Stimulated activated CD8-positive, alpha-beta memory T cell treated with anti-CD3 and anti-CD28 coated beads, Interleukin-7, amount 100 ng/mL, for 24 hours (primary cell): ENCODE measurements around the gene SLC12A9.

ENCODE experiments used
- DNase-seq: peaks from one replicate; pipeline ENCODE4 v3.0.0-alpha.2; 2020; ENCODE audit warnings: low read depth

Gene SLC12A9

DNA sequence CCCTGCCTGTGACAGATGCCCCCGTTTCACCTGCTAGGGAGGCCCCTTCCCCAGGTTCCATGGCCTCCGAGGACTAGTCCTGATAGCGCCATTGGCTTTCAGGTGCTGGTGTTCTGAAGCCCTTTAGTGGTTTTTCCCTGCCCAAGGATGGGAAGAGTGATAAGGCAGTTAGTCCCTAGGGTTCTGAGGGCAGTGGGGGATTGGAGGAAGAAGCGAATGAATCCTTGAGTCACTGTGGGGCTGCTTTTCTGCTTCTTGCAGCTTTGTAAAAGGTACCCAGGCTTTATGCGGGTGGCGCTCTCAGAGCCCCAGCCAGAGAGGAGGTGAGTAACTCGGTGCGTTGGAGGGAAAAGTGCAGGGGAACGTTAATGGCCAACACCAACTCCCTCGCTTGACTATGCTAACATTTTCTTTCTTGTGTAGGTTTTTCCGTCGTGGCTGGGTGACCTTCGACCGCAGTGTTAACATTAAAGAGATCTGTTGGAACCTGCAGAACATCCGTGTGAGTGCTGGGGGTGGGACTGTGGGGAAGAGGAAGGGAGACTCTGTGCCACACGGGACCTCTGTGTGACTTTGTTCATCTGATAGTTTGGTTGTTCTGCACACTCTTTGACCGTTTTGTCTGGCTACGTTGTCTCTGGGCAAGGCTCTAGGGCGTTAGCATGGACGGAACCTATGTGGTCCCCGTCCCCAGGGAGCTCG is 33.1 kb downstream of the SLC12A9 start:
- no peak for DNase-seq

GRCh38 chr7:100886142-100886935 is 33.8 kb downstream of the SLC12A9 start:
- no peak for DNase-seq

GRCh38 chr7:100886936-100887515 is 34.5 kb downstream of the SLC12A9 start:
- no peak for DNase-seq

DNA sequence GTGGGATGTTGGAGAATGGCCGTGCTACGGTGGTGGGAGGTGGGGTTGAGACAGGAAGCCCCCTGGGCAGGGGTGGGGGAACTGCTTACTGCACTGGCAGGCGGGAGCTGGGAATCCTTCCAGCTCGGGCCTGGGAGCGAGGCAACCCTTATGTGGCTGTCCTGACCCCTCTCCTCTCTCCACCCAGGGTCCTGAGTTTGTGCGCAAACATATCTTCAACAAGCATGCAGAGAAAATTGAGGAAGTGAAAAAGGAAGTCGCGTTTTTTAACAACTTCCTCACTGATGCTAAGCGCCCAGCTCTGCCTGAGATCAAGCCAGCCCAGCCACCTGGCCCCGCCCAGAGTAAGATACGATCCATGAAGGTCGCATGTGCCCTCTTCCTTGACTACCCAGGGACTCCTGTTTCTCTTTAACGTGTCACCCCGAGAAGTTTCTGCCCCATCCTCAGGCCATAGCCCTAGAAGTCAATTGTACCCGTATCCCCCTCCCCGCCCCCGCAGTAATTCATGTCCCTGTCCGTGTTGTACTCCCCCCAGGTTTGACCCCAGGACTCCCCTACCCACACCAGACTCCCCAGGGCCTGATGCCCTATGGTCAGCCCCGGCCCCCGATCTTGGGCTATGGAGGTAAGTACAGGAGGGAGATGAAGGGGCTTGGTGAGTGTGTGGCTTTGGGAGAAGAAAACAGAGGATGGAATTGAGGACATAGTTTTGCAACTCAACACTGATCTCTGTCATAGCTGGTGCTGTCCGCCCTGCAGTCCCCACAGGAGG is 35.2 kb downstream of the SLC12A9 start:
- no peak for DNase-seq

DNA sequence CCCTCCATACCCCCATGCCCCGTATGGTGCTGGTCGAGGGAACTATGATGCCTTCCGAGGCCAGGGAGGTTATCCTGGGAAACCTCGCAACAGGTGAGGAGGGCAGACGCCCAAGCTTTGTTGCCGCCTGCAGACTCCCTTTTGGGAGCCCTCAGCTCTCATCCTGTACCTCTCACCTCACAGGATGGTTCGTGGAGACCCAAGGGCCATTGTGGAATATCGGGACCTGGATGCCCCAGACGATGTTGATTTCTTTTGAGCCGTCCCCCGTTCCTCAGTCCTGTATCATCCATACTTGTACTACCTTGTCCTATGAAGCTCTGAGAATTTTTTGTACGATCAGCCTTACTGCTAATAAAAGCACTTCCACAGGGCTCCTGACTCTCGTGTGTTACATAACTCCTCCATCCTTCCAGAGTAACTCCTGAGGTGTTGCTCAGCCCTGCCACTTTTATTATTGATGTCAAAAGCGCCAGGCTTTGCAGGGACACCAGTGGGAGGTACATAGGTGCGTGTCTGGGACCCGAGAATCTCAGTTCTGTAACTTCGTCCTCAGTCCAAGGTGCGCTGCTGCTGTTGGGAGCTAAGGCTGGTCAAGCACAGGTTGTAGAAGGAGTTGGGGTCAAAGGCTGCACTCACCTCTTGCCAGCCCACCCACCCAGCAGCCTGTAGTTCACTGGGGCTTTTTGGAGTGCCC is 35.9 kb downstream of the SLC12A9 start:
- DNase-seq = no peak

GRCh38 chr7:100888988-100889750 is 36.7 kb downstream of the SLC12A9 start, which contains the start of gene UFSP1:
TSS of gene UFSP1 (minus strand) at chr7:100889715. CDS start at chr7:100889271, 444 bp downstream.
- DNase-seq = no peak

DNA sequence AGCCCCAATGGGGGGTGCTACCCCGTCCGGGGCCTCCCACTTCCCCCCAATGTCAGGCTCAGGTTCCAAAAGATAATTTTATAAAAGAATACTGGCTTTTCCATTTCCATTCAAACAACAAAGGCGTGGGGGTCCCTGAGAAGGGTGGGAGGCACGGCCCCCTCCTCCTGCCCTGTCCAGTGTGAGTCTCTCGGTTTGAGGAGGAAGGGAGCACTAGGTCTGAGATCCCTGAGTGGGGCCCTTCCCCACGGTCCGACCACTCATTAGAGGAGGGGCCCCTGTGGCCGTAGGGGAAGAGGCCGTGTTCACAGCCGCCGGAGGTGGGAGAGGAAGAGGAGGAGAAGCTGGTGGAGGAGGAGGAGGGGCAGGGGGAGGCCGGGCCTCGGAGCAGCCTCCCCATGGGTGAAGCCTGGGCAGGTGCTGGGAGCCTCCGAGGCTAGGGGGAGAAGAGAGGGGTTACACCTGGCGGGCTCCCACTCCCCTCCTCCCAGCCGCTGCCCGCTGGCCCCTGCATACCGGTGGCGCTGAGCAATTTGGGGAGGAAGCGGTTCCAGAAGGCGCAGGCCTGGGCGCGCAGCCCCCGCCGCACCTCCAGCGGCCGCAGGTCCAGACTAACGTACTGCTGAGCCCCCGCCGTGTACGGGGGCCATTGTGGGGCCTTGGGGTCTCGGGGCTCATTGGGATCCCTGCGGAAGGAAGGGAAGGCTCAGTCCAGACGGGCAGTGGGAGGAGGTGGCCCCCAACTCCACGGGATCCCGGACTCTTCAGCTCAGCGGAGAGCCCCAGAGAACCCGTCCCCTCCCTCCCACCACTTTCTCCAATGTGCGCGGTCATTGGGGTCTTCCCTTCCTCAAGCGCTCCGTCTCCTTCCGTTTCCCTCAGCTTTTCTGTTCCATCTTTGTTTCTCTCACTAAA is 38.4 kb downstream of the SLC12A9 start:
- no peak for DNase-seq

DNA sequence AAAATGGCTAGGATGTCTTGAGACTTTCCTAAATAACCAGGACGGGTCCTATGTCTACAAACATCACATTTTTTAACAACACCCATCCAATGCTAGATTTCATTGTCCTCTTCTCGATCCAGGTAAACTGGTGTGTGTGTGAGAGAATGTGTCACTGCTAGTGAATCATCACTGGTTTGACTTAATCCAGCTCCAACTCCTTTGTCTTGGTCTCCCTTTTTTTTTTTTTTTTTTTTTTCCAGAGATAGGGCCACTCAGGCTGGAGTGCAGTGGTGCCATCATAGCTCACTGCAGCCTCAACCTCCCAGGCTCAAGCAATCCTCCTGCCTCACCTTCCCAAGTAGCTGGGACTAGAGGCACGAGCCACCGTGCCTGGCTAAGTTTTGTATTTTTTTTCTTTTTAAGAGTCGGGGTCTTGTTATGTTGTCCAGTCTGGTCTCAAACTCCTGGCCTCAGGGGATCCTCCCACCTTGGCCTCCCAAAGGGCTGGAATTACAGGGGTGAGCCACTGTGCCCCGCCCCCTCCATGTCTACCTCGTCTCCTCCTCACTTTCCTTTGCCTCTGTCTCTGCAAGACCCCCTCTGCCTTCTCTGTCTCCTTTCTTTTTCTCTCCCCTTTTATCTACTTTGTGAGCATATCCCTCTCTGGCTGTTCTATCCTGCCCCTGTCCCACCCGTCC is 39.2 kb downstream of the SLC12A9 start:
- DNase-seq = no peak

- DNase-seq = no peak
Observed at GRCh38 chr7:100892364-100893317, 40.1 kb downstream of the SLC12A9 start.

- no peak for DNase-seq
Observed at GRCh38 chr7:100893318-100893895, 40.9 kb downstream of the SLC12A9 start.

DNA sequence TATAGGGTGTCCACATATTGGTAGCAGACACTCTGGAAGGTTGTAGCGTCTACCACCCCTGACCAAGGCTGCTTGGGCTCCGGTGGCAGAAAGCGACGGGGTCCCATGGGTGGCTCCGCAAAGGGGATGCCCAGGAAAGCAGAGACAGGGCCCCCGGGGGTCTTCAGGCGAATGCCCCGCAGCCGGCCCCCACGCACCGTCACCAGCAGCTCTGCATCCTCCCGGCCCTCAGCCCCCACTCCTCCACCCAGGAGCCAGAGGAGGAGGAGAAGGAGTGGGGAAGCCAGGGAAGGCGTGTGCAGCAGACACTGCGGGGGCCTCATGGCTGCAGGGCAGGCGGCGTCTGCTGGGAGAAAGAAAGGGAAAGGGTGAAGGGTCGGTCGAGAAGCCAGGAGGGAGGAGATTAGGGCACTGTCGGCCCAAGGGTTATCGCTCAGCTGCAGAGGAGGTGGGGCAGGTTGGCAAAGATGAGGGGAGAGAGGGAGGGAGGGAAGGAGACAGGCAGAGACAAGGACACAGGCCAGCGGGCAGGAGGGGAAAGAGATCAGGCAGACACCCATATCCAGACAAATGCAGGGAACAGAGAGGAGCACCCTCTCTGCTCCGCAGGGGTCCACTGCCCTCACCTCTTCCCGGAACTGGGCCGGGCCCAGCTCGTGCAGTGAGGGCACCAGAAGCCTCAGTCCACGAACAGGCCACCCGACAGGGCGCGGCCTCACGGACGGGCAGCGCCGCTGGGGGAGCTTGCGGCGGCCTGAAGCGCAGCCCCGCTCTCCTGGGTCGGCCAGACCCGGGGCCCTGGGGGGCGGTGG is 41.6 kb downstream of the SLC12A9 start:
- no peak for DNase-seq

- DNase-seq = peak; percentile 53
Observed at GRCh38 chr7:100894860-100895700, 42.6 kb downstream of the SLC12A9 start.

DNA sequence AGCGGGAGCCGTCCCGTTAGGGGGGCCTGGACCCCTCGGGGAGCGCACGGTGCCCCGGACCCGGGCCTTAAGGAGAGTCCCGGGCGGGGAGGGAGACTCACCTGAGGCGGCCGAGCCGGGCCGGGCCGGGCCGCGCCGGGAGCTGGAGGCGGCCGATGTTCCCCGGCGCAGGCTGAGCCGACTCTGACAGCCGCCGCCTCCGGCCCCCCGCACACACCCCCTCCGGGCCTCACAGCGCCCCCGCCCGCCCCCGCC is 43.1 kb downstream of the SLC12A9 start, which contains the start of gene ACHE:
ACHE (minus strand) TSS at position 188 of the 255 bp plus-strand sequence. CDS start 1,656 bp downstream, outside the sequence.
- no peak for DNase-seq

- DNase-seq = no peak
Observed at GRCh38 chr7:100895956-100896731, 43.6 kb downstream of the SLC12A9 start.
